Fibroblast of the conjunctiva (primary cell): ENCODE measurements around the gene SFN.
"Not testable (repeated sequence)": the region's sequence is repeated elsewhere in the genome, so short reads cannot be mapped to it uniquely, and the experiment has no call there.

Experiments
- DNase-seq: peaks from one replicate; pipeline ENCODE4 v3.0.0-alpha.2; 2010; ENCODE audit warnings: low read depth

Gene SFN

DNA sequence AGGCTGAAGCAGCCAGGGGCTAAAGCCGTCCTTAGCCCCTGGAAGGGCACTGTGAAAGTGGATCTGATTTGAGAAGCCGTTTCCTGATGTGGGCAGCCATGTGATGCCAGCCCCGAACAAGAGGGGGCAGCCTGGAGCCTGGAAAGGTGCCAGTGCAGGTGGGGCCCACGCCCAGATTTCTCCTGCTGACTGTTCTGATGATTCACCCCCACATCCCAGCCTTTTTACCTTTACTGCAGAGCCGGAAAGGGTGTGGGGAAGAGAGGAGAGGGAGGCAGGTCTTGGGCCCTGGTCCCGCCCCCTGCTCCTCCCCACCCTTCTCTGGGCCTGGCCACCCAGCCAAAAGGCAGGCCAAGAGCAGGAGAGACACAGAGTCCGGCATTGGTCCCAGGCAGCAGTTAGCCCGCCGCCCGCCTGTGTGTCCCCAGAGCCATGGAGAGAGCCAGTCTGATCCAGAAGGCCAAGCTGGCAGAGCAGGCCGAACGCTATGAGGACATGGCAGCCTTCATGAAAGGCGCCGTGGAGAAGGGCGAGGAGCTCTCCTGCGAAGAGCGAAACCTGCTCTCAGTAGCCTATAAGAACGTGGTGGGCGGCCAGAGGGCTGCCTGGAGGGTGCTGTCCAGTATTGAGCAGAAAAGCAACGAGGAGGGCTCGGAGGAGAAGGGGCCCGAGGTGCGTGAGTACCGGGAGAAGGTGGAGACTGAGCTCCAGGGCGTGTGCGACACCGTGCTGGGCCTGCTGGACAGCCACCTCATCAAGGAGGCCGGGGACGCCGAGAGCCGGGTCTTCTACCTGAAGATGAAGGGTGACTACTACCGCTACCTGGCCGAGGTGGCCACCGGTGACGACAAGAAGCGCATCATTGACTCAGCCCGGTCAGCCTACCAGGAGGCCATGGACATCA lies at the start of gene SFN:
Gene SFN (plus strand): TSS at position 369 of the 904 bp plus-strand sequence. CDS start 64 bp downstream, at position 433.
- no peak for DNase-seq

- DNase-seq = no peak
Measured at GRCh38 chr1:26814377-26814776, 48.6 kb upstream of the SFN start.

DNA sequence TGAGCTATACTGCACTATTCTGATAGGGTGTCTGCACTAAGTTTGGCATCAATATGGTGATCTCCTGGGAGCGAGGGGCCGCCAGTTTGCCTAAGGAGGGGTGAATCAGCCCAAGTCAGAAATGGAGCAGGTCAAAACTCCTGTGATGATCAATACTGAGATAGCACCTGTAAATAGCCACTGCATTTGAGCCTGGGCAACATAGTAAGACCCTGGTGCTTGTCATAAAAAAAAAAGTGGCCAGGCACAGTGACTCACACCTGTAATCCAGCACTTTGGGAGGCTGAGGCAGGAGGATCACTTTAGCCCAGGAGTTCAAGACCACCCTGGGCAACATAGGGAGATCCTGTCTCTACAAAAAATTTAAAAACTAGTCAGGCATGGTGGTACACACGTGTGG lies 48.1 kb upstream of the SFN start:
- no peak for DNase-seq

- no peak for DNase-seq
Measured at GRCh38 chr1:26820784-26821269, 42.1 kb upstream of the SFN start.

DNA sequence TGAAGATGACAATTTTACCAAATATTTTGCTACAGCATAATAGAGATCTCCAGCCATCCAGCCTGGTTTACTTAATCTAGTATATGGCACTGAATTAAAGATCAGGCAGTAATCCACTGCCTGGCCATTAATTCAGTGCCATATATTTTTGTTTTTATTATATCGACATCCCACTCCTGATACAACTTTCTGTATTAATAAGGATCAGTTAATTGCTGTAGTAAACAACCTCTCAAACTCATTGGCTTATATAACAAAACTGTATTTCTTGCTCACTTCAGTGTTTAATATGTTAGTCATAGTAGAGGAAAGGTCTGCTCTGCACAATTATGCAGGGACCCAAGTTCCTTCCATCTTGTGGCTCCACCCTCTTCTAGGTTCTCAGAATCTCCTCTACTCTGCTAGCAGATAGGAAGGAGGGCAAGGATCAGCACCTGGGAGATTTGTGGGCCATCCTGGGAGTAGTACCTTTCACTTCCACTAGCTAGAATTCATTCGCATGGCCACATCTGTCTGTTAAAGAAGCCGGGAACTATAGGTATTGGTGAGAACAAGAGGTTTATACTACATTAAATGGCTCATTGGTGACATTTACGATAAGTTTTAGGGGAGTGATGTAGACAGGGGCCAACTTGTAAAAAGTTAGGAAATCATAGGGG lies 40.1 kb upstream of the SFN start:
- no peak for DNase-seq

- DNase-seq = no peak
Measured at GRCh38 chr1:26824731-26825130, 38.2 kb upstream of the SFN start.

DNA sequence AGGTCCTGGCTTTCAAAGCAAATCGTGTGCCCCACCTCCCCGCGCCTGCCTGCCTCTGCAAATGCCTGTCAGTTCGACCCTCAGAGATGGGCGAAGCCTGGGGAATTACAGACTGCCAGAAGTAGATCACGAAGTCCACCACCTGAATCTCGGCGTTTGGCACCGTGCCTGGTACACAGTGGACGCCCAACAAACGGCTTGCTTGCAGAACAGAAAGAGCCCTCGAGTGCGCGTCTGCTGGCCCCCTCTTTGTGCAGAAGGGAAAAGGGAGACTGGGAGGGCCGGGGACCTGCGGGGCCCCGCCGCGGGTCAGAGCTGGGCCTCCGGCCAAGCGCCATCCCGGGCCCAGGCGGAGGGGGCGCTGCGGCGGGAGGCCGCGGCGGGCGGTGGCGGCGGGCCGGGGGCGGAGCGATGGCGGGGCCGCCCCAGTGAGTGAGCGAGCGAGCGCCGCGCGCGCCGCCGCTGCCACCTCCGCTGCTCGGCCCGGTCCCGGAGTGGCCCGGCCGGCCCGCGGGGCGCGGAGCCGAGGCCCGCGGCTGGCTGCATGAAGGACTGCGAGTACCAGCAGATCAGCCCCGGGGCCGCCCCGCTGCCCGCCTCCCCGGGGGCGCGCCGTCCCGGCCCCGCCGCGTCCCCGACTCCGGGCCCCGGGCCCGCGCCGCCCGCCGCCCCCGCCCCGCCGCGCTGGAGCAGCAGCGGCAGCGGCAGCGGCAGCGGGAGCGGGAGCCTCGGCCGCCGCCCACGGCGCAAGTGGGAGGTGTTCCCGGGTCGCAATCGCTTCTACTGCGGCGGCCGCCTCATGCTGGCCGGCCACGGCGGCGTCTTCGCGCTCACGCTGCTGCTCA lies 36.5 kb upstream of the SFN start, which contains the start of gene ZDHHC18:
Gene ZDHHC18 (plus strand): TSS at position 428 of the 845 bp plus-strand sequence. CDS start 117 bp downstream, at position 545.
- DNase-seq = peak; percentile 8

- no peak for DNase-seq
Measured at GRCh38 chr1:26827106-26827604, 35.8 kb upstream of the SFN start.

DNA sequence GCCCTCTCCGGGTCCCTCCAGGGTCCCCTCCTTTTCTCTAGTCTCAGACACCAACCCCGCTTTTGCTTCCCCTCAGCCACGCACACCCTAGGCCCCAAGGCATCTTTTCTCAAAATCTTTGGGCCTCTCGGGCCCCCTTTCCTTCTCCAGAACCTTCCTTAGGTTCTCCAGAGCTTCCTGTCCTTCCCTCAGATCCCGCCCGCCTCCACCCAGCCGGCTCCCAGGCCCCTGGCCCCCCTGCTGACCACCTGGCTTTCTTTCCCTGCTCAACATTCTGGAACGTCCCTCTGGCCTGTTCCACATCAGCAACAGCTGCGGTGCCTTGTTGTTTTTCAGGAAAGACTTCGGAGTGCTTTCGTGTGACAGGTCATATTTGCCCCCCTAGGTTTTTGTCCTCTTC lies 35.3 kb upstream of the SFN start:
- no peak for DNase-seq

DNA sequence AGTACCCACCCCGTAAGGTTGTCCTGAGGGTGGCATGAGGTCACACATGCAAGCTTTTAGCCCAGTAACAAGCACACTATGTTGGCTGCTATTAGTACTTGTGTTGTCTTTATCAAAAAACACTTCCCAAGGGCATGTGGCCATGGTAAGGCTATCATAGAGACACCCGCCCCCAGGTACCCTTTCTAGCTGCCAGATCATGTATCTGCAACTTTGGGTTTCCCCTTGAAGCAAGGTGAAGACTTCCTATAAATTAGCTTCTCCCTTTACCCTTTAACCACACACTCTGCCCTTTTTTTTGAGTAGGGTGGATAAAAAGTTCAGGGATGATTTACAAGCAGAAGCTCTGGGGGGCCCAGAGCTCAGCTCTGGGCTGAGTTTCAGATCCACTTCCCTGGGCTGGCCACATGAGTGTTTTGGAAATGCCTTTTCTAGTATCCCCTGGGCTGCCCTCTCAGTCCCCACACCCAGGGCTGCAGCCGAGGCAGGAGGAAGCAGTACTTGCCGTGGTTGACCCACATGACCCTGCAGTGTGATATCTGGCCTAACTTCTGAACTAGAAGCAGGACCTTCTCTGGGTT lies 34.4 kb upstream of the SFN start:
- no peak for DNase-seq

GRCh38 chr1:26829184-26829911 lies 33.6 kb upstream of the SFN start:
- no peak for DNase-seq

GRCh38 chr1:26831059-26831458 lies 31.9 kb upstream of the SFN start:
- no peak for DNase-seq

DNA sequence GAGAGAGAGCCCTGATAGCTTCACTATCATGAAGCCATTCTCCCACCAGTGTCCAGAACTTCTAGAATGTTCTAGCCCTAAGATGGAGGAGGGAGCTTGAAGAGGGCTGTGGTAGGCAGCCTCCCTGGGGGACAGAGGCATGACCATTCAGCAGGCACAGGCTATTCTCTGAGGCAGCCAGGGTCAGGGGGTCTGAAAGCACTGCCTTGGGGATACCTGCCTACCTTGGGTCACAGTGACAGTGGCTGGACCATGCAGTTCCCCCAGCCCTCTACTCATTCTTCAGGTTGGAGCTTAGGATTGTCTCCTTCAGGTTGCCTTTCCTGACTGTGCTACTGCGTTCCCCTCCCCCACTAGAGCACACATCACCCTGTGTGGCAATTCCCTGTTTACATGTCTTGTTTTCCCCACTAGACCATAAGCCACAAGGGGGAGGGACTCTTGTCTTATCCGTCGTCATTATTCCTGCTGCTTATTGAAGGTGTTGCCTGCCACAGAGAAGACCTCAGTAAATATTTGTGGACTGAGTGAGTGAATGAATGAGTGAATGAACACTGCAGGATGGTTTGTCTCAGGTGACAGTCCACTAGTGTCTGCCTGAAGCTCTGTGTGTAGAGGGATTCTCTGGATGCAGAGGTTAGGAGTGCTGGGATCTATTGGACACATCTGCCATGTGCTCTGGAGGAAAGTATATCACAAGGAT lies 31.3 kb upstream of the SFN start:
- DNase-seq = no peak

- DNase-seq = no peak
Measured at GRCh38 chr1:26832249-26832960, 30.5 kb upstream of the SFN start.

DNA sequence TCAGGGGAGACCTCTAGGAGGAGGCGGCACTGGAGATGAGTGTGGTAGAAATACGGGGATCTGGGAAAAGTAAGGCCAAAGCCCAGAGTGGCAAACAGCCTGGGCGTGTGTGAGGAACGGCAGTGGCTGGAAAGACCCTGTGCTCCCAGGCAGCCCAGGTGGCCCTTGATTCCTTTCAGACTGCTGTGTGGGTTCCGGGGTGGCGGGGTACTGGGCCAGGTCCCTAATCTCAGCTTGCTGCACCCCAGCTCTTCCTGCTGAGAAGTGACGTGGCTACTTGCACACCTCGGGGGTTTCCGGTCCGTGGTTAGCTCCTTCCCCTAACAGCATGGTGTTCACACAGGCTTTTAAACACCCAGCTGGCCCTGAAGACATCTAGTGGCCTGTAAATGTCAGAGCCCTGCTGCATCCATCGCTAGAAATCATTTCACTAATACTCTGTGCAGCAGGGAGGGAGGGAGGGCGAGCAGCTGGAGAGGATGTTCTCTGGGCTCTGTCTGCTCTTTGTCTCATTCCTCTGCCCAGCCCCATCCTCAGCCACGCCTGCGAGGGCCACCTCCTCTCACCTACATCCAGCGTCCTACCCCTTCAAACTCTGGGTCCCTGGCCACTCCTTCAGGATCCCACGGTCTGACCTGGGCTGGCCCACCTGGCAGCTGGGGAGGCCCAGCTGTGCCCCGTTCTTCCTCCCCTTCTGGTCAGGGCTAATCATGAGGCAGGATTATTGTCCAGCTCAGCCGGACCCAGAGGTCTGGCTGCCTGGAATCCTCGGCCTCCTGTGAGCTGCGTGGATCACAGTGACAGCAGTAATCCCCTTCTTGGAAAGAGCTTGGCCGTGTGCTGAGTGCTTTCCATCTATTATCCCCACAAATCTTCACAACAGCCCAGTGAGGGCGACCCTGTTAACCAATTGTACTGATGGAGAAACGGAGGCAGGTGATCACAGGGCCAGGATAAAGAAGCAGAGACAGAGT lies 29.2 kb upstream of the SFN start:
- DNase-seq = no peak

DNA sequence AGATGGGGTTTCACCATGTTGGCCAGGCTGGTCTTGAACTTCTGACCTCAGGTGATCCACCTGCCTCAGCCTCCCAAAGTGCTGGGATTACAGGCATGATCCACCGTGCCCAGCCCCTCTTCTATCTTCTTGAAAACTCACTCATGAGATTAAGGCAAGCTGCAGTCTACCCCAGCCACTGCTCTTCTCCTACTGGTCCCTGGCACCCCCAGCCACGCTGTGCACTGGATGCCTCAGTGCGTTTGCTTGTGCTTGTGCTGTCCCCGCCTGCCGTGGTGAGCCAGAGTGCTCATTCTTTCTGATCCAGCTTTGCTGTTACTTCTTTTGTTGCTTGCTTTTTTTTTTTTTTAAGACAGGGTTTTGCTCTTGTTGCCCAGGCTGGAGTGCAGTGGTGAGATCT lies 25.3 kb upstream of the SFN start:
- DNase-seq = not testable (repeated sequence)

DNA sequence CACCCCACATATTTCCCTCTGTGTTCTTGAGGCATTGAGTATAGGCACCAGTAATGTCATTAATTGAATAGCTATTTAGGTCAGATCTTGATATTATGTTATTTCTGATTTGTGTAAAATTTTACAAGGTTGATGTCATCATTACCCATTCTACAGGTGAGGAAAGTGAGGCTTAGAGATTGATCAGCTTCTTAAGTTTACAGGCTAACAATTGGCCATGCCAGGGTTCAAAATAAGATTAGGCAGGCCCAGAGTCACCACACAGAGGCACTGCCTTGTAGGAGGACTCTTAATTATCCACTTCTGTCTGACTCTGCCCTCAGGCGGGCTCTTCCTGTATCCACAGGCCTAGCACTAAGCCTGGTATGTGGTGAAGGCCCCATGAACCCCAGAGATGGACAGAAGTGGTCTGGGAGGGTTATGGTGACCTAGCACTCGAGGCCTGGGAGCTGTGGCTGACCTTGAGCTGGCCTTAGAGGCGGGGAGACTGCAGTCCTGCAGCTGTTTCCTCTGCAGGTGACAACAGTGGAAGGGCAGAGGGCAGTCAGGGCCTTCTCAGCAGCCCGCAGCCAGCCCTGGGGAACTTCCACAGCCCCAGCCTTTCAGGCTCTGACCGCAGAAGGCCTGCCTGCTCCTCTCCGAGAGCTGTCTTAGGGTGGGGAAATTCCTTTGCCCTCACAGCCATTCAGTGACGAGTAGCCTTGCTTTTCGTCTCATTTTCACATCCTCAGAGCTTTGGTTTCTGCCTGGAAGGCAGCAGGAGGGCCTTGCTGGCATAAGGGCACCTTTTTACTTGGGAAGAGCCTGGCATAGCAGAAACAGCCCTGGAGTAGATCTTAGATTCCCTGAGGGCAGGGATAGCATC lies 24.2 kb upstream of the SFN start:
- no peak for DNase-seq
